Measurements from ENCODE around the gene TRAF3.

The TRAF3 gene

GRCh38 chr14:102729825-102730224 lies 47.4 kb upstream of the TRAF3 start:
- H3K9ac ChIP-seq (ENCODE audit: low read length): no peak overlapping the region
- no peak overlapping the region for H3K4me2 ChIP-seq (ENCODE audit: low read length)
- no peaks in the 10 kb centered on the region for H3K79me2 ChIP-seq (ENCODE audit: insufficient read depth, low read length)
- no peaks in the 10 kb centered on the region for H3K4me1 ChIP-seq (ENCODE audit: insufficient read depth, low read length, severe bottlenecking)
- peaks cover 21% of the 10 kb centered on the region; the same call in 1 of the 2 replicates for H3K36me3 ChIP-seq (ENCODE audit: insufficient read depth, low read length)
- no peaks in the 10 kb centered on the region for H3K9me3 ChIP-seq (ENCODE audit: low read length)
- TF ChIP-seq EZH2 (IDR thresholded peaks at IDR 0.05; ENCODE audit: borderline replicate concordance, low read length): no peak
- TF ChIP-seq CTCF (IDR thresholded peaks at IDR 0.05; ENCODE audit: low read length): no peak
- H3K4me3 ChIP-seq (ENCODE audit: low read depth, low read length, poor library complexity, severe bottlenecking): no peak overlapping the region
- H2AFZ ChIP-seq (ENCODE audit: low read length): no peak overlapping the region
- H4K20me1 ChIP-seq (ENCODE audit: insufficient read depth, low read length): no peaks in the 10 kb centered on the region
- H3F3A ChIP-seq (ENCODE audit: insufficient read depth, low read length): no peaks in the 10 kb centered on the region
- H3K27ac ChIP-seq (ENCODE audit: low read depth, low read length, poor library complexity, severe bottlenecking): no peak overlapping the region
- no peaks in the 10 kb centered on the region for H3K9me2 ChIP-seq (ENCODE audit: low read depth, low read length)
- H3K27me3 ChIP-seq (ENCODE audit: insufficient read depth, low read length): no peaks in the 10 kb centered on the region

GRCh38 chr14:102731101-102731870 lies 46.0 kb upstream of the TRAF3 start:
- no peak overlapping the region for H2AFZ ChIP-seq (ENCODE audit: low read length)
- no peaks in the 10 kb centered on the region for H3K27me3 ChIP-seq (ENCODE audit: insufficient read depth, low read length)
- H3K36me3 ChIP-seq (ENCODE audit: insufficient read depth, low read length): peaks cover 15% of the 10 kb centered on the region; the same call in 1 of the 2 replicates

GRCh38 chr14:102731871-102732800 lies 45.1 kb upstream of the TRAF3 start:
- TF ChIP-seq EZH2 (IDR thresholded peaks at IDR 0.05; ENCODE audit: borderline replicate concordance, low read length) (no peak), CTCF (IDR thresholded peaks at IDR 0.05; ENCODE audit: low read length) (no peak)
- Histone ChIP-seq H3K27me3 (ENCODE audit: insufficient read depth, low read length) (no peaks in the 10 kb centered on the region), H3F3A (ENCODE audit: insufficient read depth, low read length) (no peaks in the 10 kb centered on the region), H4K20me1 (ENCODE audit: insufficient read depth, low read length) (no peaks in the 10 kb centered on the region), H3K4me3 (ENCODE audit: low read depth, low read length, poor library complexity, severe bottlenecking) (no peak overlapping the region), H3K4me2 (ENCODE audit: low read length) (no peak overlapping the region), H3K36me3 (ENCODE audit: insufficient read depth, low read length) (peaks cover 15% of the 10 kb centered on the region; the same call in 1 of the 2 replicates), H3K9ac (ENCODE audit: low read length) (no peak overlapping the region), H3K79me2 (ENCODE audit: insufficient read depth, low read length) (no peaks in the 10 kb centered on the region), H3K4me1 (ENCODE audit: insufficient read depth, low read length, severe bottlenecking) (no peaks in the 10 kb centered on the region), H2AFZ (ENCODE audit: low read length) (no peak overlapping the region), H3K9me2 (ENCODE audit: low read depth, low read length) (no peaks in the 10 kb centered on the region), H3K9me3 (ENCODE audit: low read length) (no peaks in the 10 kb centered on the region), H3K27ac (ENCODE audit: low read depth, low read length, poor library complexity, severe bottlenecking) (no peak overlapping the region)

More at GRCh38 chr14:102731101-102731870, 46.0 kb upstream of the TRAF3 start:
- H3K9ac ChIP-seq (ENCODE audit: low read length): no peak overlapping the region
- no peak overlapping the region for H3K4me3 ChIP-seq (ENCODE audit: low read depth, low read length, poor library complexity, severe bottlenecking)
- no peaks in the 10 kb centered on the region for H3K9me3 ChIP-seq (ENCODE audit: low read length)
- TF ChIP-seq CTCF (IDR thresholded peaks at IDR 0.05; ENCODE audit: low read length) (no peak), EZH2 (IDR thresholded peaks at IDR 0.05; ENCODE audit: borderline replicate concordance, low read length) (no peak)
- H4K20me1 ChIP-seq (ENCODE audit: insufficient read depth, low read length): no peaks in the 10 kb centered on the region
- no peak overlapping the region for H3K4me2 ChIP-seq (ENCODE audit: low read length)
- no peaks in the 10 kb centered on the region for H3F3A ChIP-seq (ENCODE audit: insufficient read depth, low read length)
- H3K79me2 ChIP-seq (ENCODE audit: insufficient read depth, low read length): no peaks in the 10 kb centered on the region
- no peaks in the 10 kb centered on the region for H3K4me1 ChIP-seq (ENCODE audit: insufficient read depth, low read length, severe bottlenecking)
- H3K9me2 ChIP-seq (ENCODE audit: low read depth, low read length): no peaks in the 10 kb centered on the region
- H3K27ac ChIP-seq (ENCODE audit: low read depth, low read length, poor library complexity, severe bottlenecking): no peak overlapping the region

All from OCI-LY1 (cell line).